HepG2 (cell line): ENCODE measurements around the gene PSMB1. TPM values are rescaled to one million over a fixed set of nuclear protein-coding genes. Genes with fewer than 3 reads are reported as not detected.

Source experiments
- BRD4 ChIP-seq: sonication (generic); formaldehyde crosslinking; IDR thresholded peaks from 2 replicates; pipeline ENCODE4 v1.4.0; 2020; ENCODE audit warnings: missing genetic modification reagents
- FLYWCH1 ChIP-seq: sonication (generic); formaldehyde crosslinking; IDR thresholded peaks from 2 replicates; pipeline ENCODE4 v1.8.1; 2023; ENCODE audit warnings: mild to moderate bottlenecking, missing genetic modification reagents
- FOSL1 ChIP-seq: sonication (generic); formaldehyde crosslinking; IDR thresholded peaks from 2 replicates; pipeline ENCODE4 v1.9.0; 2021; ENCODE audit warnings: missing genetic modification reagents, borderline replicate concordance
- HOXA9 ChIP-seq: sonication (generic); formaldehyde crosslinking; IDR thresholded peaks from 2 replicates; pipeline ENCODE4 v1.8.1; 2022; ENCODE audit warnings: missing genetic modification reagents, mild to moderate bottlenecking, moderate library complexity, borderline replicate concordance
- KAT7 ChIP-seq: IDR thresholded peaks from 2 replicates; pipeline ENCODE4 v1.6.1; 2018; ENCODE audit warnings: borderline replicate concordance, missing compliant biosample characterization
- KDM4B ChIP-seq: sonication (generic); formaldehyde crosslinking; IDR thresholded peaks from 2 replicates; pipeline ENCODE4 v1.4.0; 2020; ENCODE audit warnings: missing genetic modification reagents
- KLF11 ChIP-seq: IDR thresholded peaks from 2 replicates; pipeline ENCODE4 v1.6.1; 2016; ENCODE audit warnings: missing compliant biosample characterization
- MED1 ChIP-seq: sonication (generic); formaldehyde crosslinking; IDR thresholded peaks from 2 replicates; pipeline ENCODE4 v1.4.0; 2020; ENCODE audit warnings: missing genetic modification reagents
- MZF1 ChIP-seq: sonication (generic); formaldehyde crosslinking; IDR thresholded peaks from 2 replicates; pipeline ENCODE4 v1.8.1; 2023; ENCODE audit warnings: mild to moderate bottlenecking, missing genetic modification reagents, borderline replicate concordance
- RCOR2 ChIP-seq: IDR thresholded peaks from 2 replicates; pipeline ENCODE4 v1.6.1; 2016; ENCODE audit warnings: missing biosample characterization, missing genetic modification reagents
- RNF2 ChIP-seq: fragments of 450-650 bp; conservative IDR thresholded peaks from 2 replicates; pipeline ENCODE4 v1.6.1; 2016; ENCODE audit warnings: low read depth
- SATB2 ChIP-seq: sonication (generic); formaldehyde crosslinking; IDR thresholded peaks from 2 replicates; pipeline ENCODE4 v1.5.0; 2020; ENCODE audit warnings: missing genetic modification reagents
- ZHX2 ChIP-seq, 2 experiments: sonication (generic) in 1 of 2; formaldehyde crosslinking in 1 of 2; IDR thresholded peaks; 2 replicates each; pipeline versions ENCODE4 v1.6.1 to v1.9.0; 2014 to 2022; ENCODE audit warnings: antibody characterized with exemption in 1 of 2, borderline replicate concordance in 1 of 2, inconsistent platforms in 1 of 2, low read depth in 1 of 2, missing genetic modification reagents in 1 of 2
- ZNF143 ChIP-seq: sonication (generic); formaldehyde crosslinking; IDR thresholded peaks from 2 replicates; pipeline ENCODE4 v1.4.0; 2020; ENCODE audit warnings: missing genetic modification reagents
- ZNF253 ChIP-seq: sonication (generic); formaldehyde crosslinking; IDR thresholded peaks from 2 replicates; pipeline ENCODE4 v1.8.0; 2022; ENCODE audit warnings: mild to moderate bottlenecking, missing genetic modification reagents, borderline replicate concordance
- ZNF44 ChIP-seq: sonication (generic); formaldehyde crosslinking; IDR thresholded peaks from 2 replicates; pipeline ENCODE4 v1.5.1; 2020; ENCODE audit warnings: mild to moderate bottlenecking, missing genetic modification reagents
- ZNF512 ChIP-seq: sonication (generic); formaldehyde crosslinking; IDR thresholded peaks from 2 replicates; pipeline ENCODE4 v1.4.0; 2020; ENCODE audit warnings: mild to moderate bottlenecking, missing genetic modification reagents
- ZNF552 ChIP-seq: sonication (generic); formaldehyde crosslinking; IDR thresholded peaks from 2 replicates; pipeline ENCODE4 v1.9.0; 2022; ENCODE audit warnings: missing genetic modification reagents, mild to moderate bottlenecking, borderline replicate concordance
- ZNF652 ChIP-seq: IDR thresholded peaks from 2 replicates; pipeline ENCODE4 v1.6.1; 2016; ENCODE audit warnings: low read depth, borderline replicate concordance
- ZSCAN22 ChIP-seq: sonication (generic); formaldehyde crosslinking; IDR thresholded peaks from 2 replicates; pipeline ENCODE4 v1.4.0; 2020; ENCODE audit warnings: mild to moderate bottlenecking, missing genetic modification reagents
- polyA plus RNA-seq, 8 experiments: library from polyadenylated mRNA; depleted of rRNA in 3 of 8; stranded (reverse) in 7 of 8; unstranded in 1 of 8; fragments of >200 nt; fragmentation: Illumina TruSeq in 4 of 8; extraction: Trizol in 4 of 8; gene quantifications; 2 replicates each; pipeline versions ENCODE4 v1.2.1 to v1.2.3, GENCODE V29; 2011 to 2016; ENCODE audit warnings: low read depth in 4 of 8, missing spikeins in 1 of 8, mixed read lengths in 1 of 8; ENCODE audit not compliant: insufficient read depth in 1 of 8
- total RNA-seq, 5 experiments: library from RNA; depleted of rRNA; stranded (reverse); fragments of >200 nt; fragmentation: Illumina TruSeq; extraction: Trizol; gene quantifications; 2 replicates each; pipeline ENCODE4 v1.2.3, GENCODE V29; 2016; ENCODE audit warnings: low read depth in 1 of 5
- TF ChIP-seq, protein P1 (sequence below): IDR thresholded peaks from 2 replicates; pipeline ENCODE4 v1.6.1; 2016; ENCODE audit warnings: missing biosample characterization, missing genetic modification reagents, low read depth

Gene PSMB1
- total and polyA plus RNA-seq, 2 of the 13 experiments (the other 11 are each of a cell fraction or from before 2014, with no cell fraction given): 528 to 592 TPM

GRCh38 chr6:170552765-170553533 is at the start of gene PSMB1 (continued):
- TF ChIP-seq ZNF652 (no peak), ZNF253 (CRISPR knock-in tag) (0 out of 2 replicates have a peak, but pooled peaks have one; percentile 26), ZNF143 (CRISPR knock-in tag) (no peak; the same call in 1 of the 2 replicates), HOXA9 (CRISPR knock-in tag) (peak; percentile 68; the same call in 1 of the 2 replicates), ZNF552 (CRISPR knock-in tag) (0 out of 2 replicates have a peak, but pooled peaks have one; percentile 30), ZNF44 (CRISPR knock-in tag) (no peak), KDM4B (CRISPR knock-in tag) (peak; percentile 38; the same call in 1 of the 2 replicates), MZF1 (CRISPR knock-in tag) (no peak), RNF2 (0 out of 2 replicates have a peak, but pooled peaks have one; percentile 48), ZNF512 (CRISPR knock-in tag) (no peak), MED1 (CRISPR knock-in tag) (peak; percentile 8; the same call in 1 of the 2 replicates), KAT7 (CRISPR knock-in tag) (peak; percentile 83; the same call in 1 of the 2 replicates), KLF11 (no peak), RCOR2 (CRISPR knock-in tag) (no peak), FLYWCH1 (CRISPR knock-in tag) (no peak), SATB2 (CRISPR knock-in tag) (no peak), FOSL1 (CRISPR knock-in tag) (no peak), BRD4 (CRISPR knock-in tag) (peak; percentile 73; the same call in 1 of the 2 replicates), ZSCAN22 (CRISPR knock-in tag) (no peak), ZHX2 (IDR thresholded peaks at IDR 0.05; ENCODE audit: low read depth) (peak; percentile 98), ZHX2 (CRISPR knock-in tag; IDR thresholded peaks at IDR 0.05; ENCODE audit: borderline replicate concordance) (0 out of 2 replicates have a peak, but pooled peaks have one; percentile 11)
- TF ChIP-seq, protein P1, sequence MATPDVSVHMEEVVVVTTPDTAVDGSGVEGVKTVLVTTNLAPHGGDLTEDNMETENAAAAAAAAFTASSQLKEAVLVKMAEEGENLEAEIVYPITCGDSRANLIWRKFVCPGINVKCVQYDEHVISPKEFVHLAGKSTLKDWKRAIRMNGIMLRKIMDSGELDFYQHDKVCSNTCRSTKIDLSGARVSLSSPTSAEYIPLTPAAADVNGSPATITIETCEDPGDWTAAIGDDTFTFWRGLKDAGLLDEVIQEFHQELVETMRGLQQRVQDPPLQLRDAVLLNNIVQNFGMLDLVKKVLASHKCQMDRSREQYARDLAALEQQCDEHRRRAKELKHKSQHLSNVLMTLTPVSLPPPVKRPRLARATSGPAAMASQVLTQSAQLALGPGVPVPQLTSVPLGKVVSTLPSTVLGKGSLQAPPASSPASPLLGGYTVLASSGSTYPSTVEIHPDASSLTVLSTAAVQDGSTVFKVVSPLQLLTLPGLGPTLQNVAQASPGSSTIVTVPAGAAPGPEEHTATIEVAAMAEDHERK (CRISPR knock-in tag): no peak
